Measurements from ENCODE around the gene GPR78.

DNA sequence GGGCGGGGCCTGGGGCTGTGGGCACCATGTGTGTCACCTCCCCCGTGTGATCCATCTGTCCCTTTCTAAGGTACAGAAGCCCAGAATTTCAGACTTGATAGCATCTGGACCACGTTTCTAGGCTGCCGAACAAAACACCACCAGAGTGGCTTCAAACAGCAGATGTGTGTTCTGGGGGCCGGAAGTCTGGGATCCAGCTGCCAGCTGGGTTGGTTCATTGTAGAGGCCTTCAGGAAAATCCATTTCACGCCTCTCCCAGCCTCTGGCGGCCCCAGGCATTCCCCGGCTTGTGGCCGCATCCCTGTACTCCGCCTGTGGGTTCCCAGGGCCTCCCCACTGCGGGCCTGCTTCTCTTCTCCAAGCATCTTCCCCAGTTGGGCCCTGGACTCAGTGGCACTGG lies 39.6 kb upstream of the GPR78 start:
- TF ChIP-seq, protein P1, sequence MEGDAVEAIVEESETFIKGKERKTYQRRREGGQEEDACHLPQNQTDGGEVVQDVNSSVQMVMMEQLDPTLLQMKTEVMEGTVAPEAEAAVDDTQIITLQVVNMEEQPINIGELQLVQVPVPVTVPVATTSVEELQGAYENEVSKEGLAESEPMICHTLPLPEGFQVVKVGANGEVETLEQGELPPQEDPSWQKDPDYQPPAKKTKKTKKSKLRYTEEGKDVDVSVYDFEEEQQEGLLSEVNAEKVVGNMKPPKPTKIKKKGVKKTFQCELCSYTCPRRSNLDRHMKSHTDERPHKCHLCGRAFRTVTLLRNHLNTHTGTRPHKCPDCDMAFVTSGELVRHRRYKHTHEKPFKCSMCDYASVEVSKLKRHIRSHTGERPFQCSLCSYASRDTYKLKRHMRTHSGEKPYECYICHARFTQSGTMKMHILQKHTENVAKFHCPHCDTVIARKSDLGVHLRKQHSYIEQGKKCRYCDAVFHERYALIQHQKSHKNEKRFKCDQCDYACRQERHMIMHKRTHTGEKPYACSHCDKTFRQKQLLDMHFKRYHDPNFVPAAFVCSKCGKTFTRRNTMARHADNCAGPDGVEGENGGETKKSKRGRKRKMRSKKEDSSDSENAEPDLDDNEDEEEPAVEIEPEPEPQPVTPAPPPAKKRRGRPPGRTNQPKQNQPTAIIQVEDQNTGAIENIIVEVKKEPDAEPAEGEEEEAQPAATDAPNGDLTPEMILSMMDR (IDR thresholded peaks at IDR 0.05; ENCODE audit: low read length) = no peak
- no peak for TF ChIP-seq EZH2 (IDR thresholded peaks at IDR 0.05; ENCODE audit: borderline replicate concordance, low read length)

Data from OCI-LY1 (cell line).